ENCODE measurements around the gene RTEL1. TPM values are rescaled to one million over a fixed set of nuclear protein-coding genes. Genes with fewer than 3 reads are reported as not detected.

Gene RTEL1
- total and polyA plus RNA-seq, 9 of the 15 experiments (the other 6 are each of a cell fraction or from before 2014, with no cell fraction given), result 0.36 to 61.0 (median 17.9) TPM

- TF ChIP-seq, protein P1, sequence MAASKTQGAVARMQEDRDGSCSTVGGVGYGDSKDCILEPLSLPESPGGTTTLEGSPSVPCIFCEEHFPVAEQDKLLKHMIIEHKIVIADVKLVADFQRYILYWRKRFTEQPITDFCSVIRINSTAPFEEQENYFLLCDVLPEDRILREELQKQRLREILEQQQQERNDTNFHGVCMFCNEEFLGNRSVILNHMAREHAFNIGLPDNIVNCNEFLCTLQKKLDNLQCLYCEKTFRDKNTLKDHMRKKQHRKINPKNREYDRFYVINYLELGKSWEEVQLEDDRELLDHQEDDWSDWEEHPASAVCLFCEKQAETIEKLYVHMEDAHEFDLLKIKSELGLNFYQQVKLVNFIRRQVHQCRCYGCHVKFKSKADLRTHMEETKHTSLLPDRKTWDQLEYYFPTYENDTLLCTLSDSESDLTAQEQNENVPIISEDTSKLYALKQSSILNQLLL (CRISPR knock-in tag; IDR thresholded peaks at IDR 0.05; ENCODE audit: borderline replicate concordance), result no peak
- TF ChIP-seq TAF1 (IDR thresholded peaks at IDR 0.05; ENCODE audit: control insufficient read depth, extremely low read depth, insufficient read depth, low read length, severe bottlenecking), result peak; percentile 23
- TF ChIP-seq ZNF253 (CRISPR knock-in tag; conservative IDR thresholded peaks at IDR 0.05), result no peak
- TF ChIP-seq CBFB (CRISPR knock-in tag; IDR thresholded peaks at IDR 0.05), result no peak
- no peak for TF ChIP-seq ELF4 (CRISPR knock-in tag; IDR thresholded peaks at IDR 0.05)
- TF ChIP-seq CHD7 (IDR thresholded peaks at IDR 0.05; ENCODE audit: low read depth, low read length), result no peak
- TF ChIP-seq HNRNPK (IDR thresholded peaks at IDR 0.05; ENCODE audit: low read depth, low read length, poor library complexity, severe bottlenecking), result no peak
These were observed 82.0 kb downstream of the RTEL1 start (continued) for GRCh38 chr20:63740070-63740626.
